ENCODE results near the gene CLN5.

CLN5 gene

GRCh38 chr13:77022341-77022740, 30.5 kb downstream of the CLN5 start:
- no peak for DNase-seq

GRCh38 chr13:77026255-77026860, 34.5 kb downstream of the CLN5 start:
- peak; percentile 92 for DNase-seq

DNA sequence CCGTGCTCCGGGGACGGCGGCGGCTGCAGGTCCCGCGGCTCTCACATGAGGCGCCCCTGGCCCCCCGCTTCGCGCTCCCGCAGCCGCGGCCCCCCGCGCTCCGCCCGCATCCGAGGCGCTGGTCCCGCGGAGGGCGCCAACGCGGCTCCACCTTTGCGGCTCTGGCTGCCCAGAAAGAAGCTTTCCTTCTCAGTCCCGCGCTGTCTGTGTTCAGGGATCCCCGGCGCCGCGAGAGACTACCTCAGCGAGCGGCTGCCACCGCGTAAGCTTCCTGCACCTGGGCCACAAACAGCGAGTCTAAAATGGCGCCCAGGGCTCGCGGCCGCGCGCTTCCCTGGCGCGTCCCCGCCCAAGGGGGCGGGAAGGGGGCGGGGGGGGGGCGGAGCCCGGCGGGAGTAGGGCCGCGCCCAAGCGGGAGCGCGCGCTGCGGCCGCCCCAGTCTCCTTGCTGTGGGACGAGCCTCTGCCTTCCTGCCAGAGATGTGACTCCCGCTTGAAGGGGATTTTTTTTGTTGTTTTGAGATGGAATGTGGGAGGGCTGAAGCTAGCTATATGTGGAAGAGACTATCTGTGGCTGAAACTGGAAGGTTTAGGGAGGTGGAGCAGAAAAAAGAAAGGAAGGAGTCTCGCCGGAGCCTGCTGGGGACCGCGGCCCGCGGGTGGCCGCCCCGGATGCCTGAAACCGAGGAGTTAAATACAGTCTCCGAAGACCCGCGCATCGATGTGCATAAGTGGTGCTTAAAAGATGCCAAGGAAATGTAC, 35.2 kb downstream of the CLN5 start, which contains the start of gene FBXL3:
FBXL3 (minus strand) TSS at position 299 of the 761 bp plus-strand sequence. CDS start 5,299 bp downstream, outside the sequence.
- peak; percentile 94 for DNase-seq

- no peak for DNase-seq
These were observed 36.3 kb downstream of the CLN5 start for GRCh38 chr13:77028202-77028601.

DNA sequence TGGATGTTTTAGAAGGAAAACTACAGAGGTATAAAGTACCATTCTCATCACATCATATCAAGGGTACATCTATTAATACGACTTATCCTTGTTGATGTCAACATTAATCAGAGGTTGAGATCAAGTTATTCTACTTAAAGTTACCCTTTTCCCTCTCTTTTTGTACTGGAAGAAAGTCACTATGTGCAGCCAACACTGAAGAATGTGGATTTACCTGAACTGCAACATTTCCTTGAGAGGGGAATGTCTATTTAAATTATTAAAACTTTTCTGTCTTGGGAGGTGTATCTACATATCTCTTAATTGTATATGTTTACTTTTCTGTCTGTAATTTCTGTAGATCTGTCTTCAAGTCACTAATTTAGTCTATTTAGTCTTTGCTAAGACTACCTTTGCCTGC, 37.6 kb downstream of the CLN5 start:
- no peak for DNase-seq

DNA sequence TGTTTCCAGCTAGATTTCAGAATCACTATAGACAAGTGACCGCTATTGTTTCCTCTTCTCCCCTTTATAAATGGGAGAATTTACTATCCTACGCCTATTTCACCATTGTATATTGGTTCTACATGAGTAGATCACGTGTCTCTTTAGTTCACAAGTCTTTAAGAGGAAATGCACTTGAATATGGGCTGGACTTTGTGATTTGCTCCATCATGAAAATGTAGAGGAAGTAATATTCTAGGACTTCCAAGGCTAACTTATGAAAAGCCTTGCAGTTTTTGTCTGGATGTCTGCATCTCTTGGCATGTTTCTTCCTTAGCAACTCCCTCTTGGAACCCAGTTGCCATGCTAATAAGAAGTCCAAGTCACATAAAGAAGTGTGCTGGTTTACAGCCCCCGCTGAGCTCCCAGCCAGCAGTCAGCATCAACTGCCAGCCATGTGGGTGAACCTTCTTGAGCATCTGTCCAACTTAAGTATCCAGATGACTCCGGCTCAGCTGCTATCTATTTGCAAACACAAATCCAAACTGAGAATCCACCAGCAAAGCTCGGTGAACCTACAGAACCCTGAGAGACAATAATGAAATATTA, 39.9 kb downstream of the CLN5 start:
- DNase-seq = no peak

DNA sequence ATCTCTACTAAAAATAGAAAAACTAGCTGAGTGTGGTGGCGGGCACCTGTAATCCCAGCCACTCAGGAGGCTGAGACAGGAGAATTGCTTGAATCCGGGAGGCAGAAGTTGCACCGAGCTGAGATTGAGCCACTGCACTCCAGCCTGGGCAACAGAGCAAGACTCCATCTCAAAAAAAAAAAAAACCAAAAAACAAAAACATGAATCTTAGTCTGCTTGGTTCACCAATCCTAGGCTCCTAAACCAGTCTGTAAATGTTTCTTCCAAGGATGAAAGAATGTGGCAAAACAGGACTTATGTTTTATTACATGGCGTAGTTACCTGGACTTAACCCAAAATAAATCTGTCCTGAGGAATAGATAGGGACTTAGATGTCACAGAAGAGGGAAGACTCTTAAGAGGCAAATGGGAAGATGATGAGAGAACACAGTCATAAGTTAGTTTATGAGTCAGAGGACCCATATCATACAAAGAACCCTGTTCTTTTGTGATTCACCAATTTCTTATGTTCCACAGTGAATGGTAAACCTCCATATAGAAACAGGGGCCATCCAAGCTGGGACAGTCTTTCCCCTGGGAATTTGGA, 41.9 kb downstream of the CLN5 start:
- DNase-seq = no peak

- no peak for DNase-seq
These were observed 43.0 kb downstream of the CLN5 start for GRCh38 chr13:77034881-77035280.

DNA sequence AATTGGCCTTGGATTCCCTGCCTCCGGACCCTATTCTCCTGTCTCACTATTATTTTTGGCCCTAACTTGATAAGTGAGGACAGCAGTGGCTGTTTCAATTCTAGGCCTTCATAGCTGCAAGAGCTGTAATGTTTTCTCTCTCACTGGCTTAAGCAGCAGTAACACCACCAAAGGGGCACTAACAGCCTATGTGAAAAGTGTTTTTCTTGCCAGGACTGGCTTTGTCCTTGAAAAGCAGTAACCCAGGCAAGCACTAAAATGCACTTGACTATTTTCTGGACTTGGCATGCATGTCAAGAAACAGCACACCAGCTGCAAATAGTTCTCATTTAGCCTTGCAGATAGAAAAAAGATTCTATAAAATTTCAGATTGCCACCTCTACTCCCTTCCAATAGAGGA, 44.4 kb downstream of the CLN5 start:
- DNase-seq = no peak

DNA sequence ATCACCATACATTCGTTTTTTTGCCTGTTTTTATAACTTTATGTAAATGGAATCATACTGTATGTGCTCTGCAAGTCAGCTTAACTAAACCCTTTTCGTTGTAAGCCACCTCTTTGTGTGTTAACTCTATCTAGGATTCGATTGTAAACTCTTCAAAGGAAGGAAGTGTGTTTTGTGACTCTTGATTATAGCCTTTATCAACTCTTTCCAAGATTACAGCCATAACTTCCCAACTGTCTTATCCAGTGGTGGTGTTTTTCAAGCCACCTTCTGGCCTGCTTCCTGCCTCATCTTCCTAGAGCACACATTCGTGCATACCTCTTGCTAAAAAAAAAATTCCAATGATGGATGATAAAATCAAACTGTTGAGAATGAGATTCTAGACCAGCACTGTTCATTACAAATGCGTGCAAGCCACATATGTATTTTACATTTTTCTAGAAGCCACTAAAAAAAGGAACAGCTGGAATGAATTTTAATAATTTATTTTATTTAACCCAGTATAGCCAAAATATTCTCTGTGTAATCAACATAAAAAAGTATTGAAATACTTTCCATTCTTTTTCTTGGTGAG, 47.1 kb downstream of the CLN5 start:
- no peak for DNase-seq

DNA sequence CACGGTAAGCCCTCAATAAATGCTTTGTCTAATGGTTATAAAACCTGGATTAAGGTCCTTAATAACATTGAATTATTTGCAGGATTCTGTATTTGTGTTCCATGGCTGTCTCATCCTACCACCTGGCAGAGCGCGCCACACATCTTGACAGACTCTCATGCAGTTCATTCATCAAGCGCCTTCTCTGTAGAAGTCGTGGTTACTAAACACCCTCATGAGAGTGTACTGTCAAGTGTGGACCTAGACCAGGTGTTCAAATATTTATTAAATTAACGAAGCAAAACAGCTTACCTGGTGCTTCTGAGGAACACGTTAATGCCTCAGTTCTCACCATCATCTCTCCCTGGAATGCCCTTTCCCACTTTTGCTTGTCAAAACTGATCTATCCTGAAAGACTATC, 48.2 kb downstream of the CLN5 start:
- no peak for DNase-seq

- DNase-seq = no peak
These were observed 49.0 kb downstream of the CLN5 start for GRCh38 chr13:77040835-77041234.

DNA sequence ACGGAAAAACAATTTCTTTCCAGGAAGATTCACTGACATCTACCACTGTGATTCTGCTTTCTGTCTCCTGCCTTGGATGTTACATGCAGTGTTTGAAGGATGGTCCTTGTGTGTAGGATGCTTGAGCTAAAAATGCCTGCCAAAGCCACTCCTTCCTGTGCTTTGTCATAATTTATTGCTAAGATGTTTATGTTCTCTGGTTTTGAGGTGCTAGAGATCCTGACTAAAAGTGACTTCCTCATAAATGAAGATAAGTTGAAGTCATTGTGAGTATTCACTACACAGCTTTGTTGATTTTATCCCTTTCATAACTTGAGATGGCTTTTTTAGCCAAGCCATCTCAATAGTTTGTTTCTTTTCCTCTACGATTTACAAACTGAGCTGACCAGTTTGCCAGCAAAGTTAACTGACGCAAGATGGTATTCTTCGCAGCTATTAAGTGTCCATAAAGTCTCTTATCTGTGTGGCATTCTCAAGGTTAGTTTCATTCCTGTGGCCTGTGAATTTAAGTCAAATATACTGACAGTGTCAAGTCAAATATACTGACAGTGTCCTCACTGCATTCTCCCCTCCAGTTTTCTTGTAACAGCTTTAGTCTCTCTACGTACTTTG, 50.8 kb downstream of the CLN5 start:
- no peak for DNase-seq

GRCh38 chr13:77047649-77048343, 55.9 kb downstream of the CLN5 start:
- DNase-seq = no peak

DNA sequence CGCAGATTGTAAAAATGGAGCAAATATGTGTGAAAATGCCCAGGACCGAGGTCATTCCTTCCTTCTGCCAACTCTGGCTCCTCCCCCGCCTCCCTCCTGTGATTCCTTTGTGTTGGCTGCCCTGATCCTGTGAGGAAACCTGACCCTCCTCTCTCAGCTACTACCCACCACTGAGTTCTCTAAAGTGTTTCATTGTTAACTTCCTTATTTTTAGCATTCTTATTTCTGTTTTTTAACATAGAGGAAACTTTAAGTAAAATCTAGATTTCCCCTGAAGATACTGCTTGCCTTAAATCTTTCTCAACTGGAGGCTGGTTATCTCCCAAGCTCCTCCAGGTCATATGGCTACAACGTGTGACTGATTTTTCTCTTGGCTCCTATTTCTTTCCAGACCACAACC, 56.8 kb downstream of the CLN5 start:
- DNase-seq = no peak

DNA sequence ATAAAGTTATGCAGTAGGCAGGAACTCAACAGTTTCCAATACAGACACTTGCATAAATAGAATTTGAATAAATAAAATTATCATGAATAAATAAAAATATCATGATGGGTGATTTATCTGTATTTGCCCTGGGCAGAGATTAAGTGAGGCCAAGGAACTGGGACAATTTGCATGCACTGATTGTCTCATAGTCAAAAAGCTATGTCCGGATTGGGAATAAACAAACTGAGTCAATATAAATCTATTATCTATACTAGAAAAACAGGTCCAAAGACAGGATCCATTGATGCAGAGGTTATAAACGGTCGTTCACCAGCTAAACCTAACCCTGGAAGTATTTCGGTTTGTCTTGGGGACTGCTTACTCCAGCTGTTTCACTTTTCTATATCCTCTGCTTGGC, 61.3 kb downstream of the CLN5 start:
- no peak for DNase-seq
